Measurements from ENCODE around the gene TTC29.

GRCh38 chr4:146787731-146788130 is 157.9 kb downstream of the TTC29 start:
- no peak for TF ChIP-seq CTCF (IDR thresholded peaks at IDR 0.05)
- no peak for TF ChIP-seq POLR2A (IDR thresholded peaks at IDR 0.05)
